ENCODE data around the gene PLPPR1. TPM values are rescaled to one million over a fixed set of nuclear protein-coding genes. Genes with fewer than 3 reads are reported as not detected.

Gene PLPPR1
- total RNA-seq, 1 donor from 2014 or later = 12.2 TPM

GRCh38 chr9:101232405-101232977, 204.0 kb downstream of the PLPPR1 start:
- Mint-ChIP-seq H3K36me3 (ENCODE audit: insufficient read depth) (no peaks in the 10 kb centered on the region), H3K9me3 (ENCODE audit: low read depth) (no peaks in the 10 kb centered on the region), H3K27ac (no peak overlapping the region), H3K4me1 (ENCODE audit: low read depth) (peaks cover 9% of the 10 kb centered on the region), H3K27me3 (no peaks in the 10 kb centered on the region), H3K4me3 (ENCODE audit: low read depth) (no peak overlapping the region)
- TF ChIP-seq CTCF (IDR thresholded peaks at IDR 0.05; ENCODE audit: unreplicated experiment) = no peak
- DNase-seq (ENCODE audit: low spot score, unreplicated experiment) = no peak

- Mint-ChIP-seq H3K9me3 (ENCODE audit: low read depth) (peaks cover 8% of the 10 kb centered on the region), H3K27ac (no peak overlapping the region), H3K27me3 (no peaks in the 10 kb centered on the region), H3K4me1 (ENCODE audit: low read depth) (peaks cover 9% of the 10 kb centered on the region), H3K36me3 (ENCODE audit: insufficient read depth) (no peaks in the 10 kb centered on the region), H3K4me3 (ENCODE audit: low read depth) (no peak overlapping the region)
- DNase-seq (ENCODE audit: low spot score, unreplicated experiment) = no peak
- peak; percentile 73 for TF ChIP-seq CTCF (IDR thresholded peaks at IDR 0.05; ENCODE audit: unreplicated experiment)
Observed at GRCh38 chr9:101235105-101235866, 206.8 kb downstream of the PLPPR1 start.

GRCh38 chr9:101242651-101243050, 214.1 kb downstream of the PLPPR1 start:
- H3K4me1 Mint-ChIP-seq (ENCODE audit: low read depth) = no peaks in the 10 kb centered on the region
- H3K27ac Mint-ChIP-seq = no peak overlapping the region
- H3K9me3 Mint-ChIP-seq (ENCODE audit: low read depth) = peaks cover 11% of the 10 kb centered on the region
- H3K27me3 Mint-ChIP-seq = no peaks in the 10 kb centered on the region
- H3K36me3 Mint-ChIP-seq (ENCODE audit: insufficient read depth) = no peaks in the 10 kb centered on the region
- no peak overlapping the region for H3K4me3 Mint-ChIP-seq (ENCODE audit: low read depth)
- TF ChIP-seq CTCF (IDR thresholded peaks at IDR 0.05; ENCODE audit: unreplicated experiment) = no peak
- DNase-seq (ENCODE audit: low spot score, unreplicated experiment) = no peak

GRCh38 chr9:101246691-101247090, 218.2 kb downstream of the PLPPR1 start:
- H3K4me1 Mint-ChIP-seq (ENCODE audit: low read depth) = no peaks in the 10 kb centered on the region
- no peak overlapping the region for H3K27ac Mint-ChIP-seq
- DNase-seq (ENCODE audit: low spot score, unreplicated experiment) = no peak
- no peaks in the 10 kb centered on the region for H3K27me3 Mint-ChIP-seq
- H3K36me3 Mint-ChIP-seq (ENCODE audit: insufficient read depth) = no peaks in the 10 kb centered on the region
- no peak overlapping the region for H3K4me3 Mint-ChIP-seq (ENCODE audit: low read depth)
- H3K9me3 Mint-ChIP-seq (ENCODE audit: low read depth) = no peaks in the 10 kb centered on the region
- TF ChIP-seq CTCF (IDR thresholded peaks at IDR 0.05; ENCODE audit: unreplicated experiment) = no peak

- no peak for DNase-seq (ENCODE audit: low spot score, unreplicated experiment)
- H3K36me3 Mint-ChIP-seq (ENCODE audit: insufficient read depth) = no peaks in the 10 kb centered on the region
- TF ChIP-seq CTCF (IDR thresholded peaks at IDR 0.05; ENCODE audit: unreplicated experiment) = no peak
- H3K4me1 Mint-ChIP-seq (ENCODE audit: low read depth) = no peaks in the 10 kb centered on the region
- no peak overlapping the region for H3K4me3 Mint-ChIP-seq (ENCODE audit: low read depth)
- H3K27me3 Mint-ChIP-seq = no peaks in the 10 kb centered on the region
- no peaks in the 10 kb centered on the region for H3K9me3 Mint-ChIP-seq (ENCODE audit: low read depth)
- no peak overlapping the region for H3K27ac Mint-ChIP-seq
Observed at GRCh38 chr9:101247297-101247696, 218.8 kb downstream of the PLPPR1 start.
